ENCODE results near the gene BAZ2B.

BAZ2B gene

DNA sequence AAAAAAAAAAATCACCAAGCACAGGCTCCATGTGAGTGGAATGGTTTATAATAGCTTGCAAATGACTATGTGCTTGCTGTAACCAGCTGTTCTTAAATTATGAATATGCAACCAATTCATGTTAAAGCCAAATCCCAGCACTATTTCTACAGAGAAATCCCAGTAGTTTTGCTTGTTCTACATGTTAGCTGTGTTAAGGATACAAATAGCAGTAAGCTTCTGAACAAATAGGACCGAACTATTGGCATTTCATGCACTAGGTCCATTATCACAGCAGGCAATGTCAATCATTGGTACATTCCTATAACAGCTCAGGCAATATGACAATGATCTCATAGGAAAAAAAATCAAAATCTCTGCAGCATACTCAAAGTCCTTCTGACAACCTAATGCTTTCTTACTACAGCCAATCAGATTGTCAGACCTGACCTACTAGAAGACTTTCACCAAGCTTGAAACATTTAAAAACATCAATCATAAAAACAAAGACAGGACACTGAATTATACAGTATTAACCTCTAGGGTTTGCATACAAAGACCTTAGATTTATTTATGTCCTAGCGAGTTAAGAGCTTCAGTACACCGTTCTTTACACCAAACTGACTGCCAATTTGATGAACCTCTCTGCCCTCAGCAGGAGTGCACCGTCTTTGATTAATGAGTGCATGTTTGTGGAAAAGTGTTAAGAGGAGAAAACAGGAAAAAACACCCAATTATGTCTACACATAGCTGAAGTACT is 6.4 kb downstream of the BAZ2B start:
- Histone ChIP-seq H3K9me3 (ENCODE audit: control insufficient read depth, insufficient read depth, low read length) (no peaks in the 10 kb centered on the region), H3K4me1 (ENCODE audit: insufficient read depth, low read length) (peaks cover 20% of the 10 kb centered on the region; the same call in 1 of the 2 replicates), H3K36me3 (ENCODE audit: insufficient read depth, low read length) (no peaks in the 10 kb centered on the region), H3K9ac (ENCODE audit: low read depth, low read length) (no peak overlapping the region)

DNA sequence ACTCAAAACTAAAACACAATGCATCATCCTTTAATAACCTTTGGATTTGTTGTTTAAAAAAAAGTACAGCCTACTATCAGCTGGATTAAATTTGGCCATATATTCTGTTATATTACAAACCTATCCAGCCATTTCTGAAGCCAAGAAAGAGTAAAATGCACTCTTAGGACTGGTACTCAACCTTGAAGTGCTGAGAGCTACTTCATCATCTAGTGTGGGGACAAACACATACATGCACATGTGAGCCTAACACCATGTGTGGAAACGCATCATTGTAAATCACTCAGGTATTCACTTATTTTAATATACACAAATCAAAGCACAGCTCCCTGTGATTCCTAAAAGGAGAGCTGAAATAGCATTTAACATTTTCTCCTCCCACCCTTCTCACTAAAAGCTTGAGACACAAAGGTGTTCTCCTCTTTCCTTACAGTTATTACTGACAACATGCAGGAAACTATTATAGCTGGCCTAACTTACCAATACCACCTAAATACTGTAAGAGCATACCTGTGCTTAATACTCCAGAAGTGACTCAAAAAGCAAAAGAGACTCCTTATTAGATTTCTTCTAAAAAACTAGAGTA is 7.5 kb downstream of the BAZ2B start:
- Histone ChIP-seq H3K9ac (ENCODE audit: low read depth, low read length) (no peak overlapping the region), H3K4me1 (ENCODE audit: insufficient read depth, low read length) (peaks cover 20% of the 10 kb centered on the region; the same call in 1 of the 2 replicates), H3K36me3 (ENCODE audit: insufficient read depth, low read length) (no peaks in the 10 kb centered on the region), H3K9me3 (ENCODE audit: control insufficient read depth, insufficient read depth, low read length) (no peaks in the 10 kb centered on the region)

DNA sequence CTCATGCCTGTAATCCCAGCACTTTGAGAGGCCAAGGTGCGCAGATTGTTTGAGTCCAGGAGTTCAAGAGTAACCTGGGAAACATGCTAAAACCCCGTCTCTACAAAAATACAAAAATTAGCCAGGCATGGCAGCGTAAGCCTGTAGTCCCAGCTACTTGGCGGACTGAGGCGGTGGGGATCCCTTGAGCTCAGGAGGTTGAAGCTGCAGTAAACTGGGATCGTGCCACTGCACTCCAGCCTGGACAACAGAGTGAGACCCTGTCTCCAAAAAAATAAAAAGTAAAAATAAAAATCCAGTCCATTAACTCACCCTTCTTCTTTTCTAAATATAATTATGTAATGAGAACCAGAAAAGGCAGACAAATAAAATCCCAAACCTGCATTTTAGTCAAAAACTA is 8.2 kb downstream of the BAZ2B start:
- H3K9me3 ChIP-seq (ENCODE audit: control insufficient read depth, insufficient read depth, low read length): no peaks in the 10 kb centered on the region
- H3K36me3 ChIP-seq (ENCODE audit: insufficient read depth, low read length): no peaks in the 10 kb centered on the region
- H3K9ac ChIP-seq (ENCODE audit: low read depth, low read length): no peak overlapping the region
- H3K4me1 ChIP-seq (ENCODE audit: insufficient read depth, low read length): peaks cover 15% of the 10 kb centered on the region; the same call in 1 of the 2 replicates

DNA sequence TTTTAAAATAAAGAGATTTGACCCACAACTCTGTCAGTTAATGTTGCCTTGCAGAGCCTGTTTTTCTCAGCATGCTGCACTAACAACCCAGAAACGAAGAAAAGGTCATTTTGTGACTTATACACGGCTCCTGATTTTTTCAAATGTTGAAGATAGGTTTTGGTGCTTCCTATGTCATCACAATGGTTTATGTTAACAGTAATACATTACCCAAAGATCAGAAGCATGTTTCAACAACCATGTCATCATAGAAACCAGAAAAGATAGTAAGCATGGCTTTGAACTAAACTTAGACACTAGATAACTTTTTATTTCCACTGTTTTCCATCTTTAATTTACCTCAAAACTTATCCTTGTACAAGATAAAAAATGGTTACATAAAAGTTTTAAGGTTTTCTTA is 10.1 kb downstream of the BAZ2B start:
- H3K9ac ChIP-seq (ENCODE audit: low read depth, low read length): no peak overlapping the region; the same call in 1 of the 2 replicates
- no peaks in the 10 kb centered on the region for H3K9me3 ChIP-seq (ENCODE audit: control insufficient read depth, insufficient read depth, low read length)
- H3K36me3 ChIP-seq (ENCODE audit: insufficient read depth, low read length): no peaks in the 10 kb centered on the region
- H3K4me1 ChIP-seq (ENCODE audit: insufficient read depth, low read length): peaks cover 8% of the 10 kb centered on the region; the same call in 1 of the 2 replicates

DNA sequence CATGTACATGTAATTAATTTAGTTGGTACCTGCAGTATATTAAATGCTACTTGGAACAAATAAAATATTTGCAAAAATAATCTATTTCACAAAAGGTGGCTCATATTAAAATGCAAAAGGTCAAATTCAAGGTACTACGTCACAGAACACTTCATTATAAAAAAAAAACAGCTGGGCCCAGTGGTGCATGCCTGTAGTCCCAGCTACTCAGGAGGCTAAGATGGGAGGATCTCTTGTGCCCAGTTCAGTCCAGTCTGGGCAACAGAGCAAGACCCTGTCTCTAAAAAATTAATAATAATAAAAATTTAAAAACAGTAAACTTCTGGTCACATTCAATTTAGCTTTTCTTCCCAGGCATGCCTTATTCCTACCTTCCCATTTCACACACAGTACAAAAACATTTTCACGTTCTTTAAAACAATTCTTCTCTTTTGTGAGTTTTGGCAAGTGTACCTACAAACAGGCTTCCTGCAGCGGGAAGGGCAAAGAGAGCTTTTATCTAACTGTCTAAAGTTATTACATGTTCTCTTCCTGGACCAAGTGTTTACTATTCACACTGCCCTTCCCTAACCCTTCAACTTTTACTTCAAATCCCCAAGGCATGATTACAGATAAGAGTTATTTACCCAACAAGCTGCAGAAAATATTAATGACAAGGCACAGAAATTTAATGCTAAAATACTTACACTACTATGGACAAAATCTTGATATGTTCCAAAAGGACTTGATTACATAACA is 10.7 kb downstream of the BAZ2B start:
- Histone ChIP-seq H3K9ac (ENCODE audit: low read depth, low read length) (no peak overlapping the region), H3K9me3 (ENCODE audit: control insufficient read depth, insufficient read depth, low read length) (no peaks in the 10 kb centered on the region), H3K4me1 (ENCODE audit: insufficient read depth, low read length) (peaks cover 8% of the 10 kb centered on the region), H3K36me3 (ENCODE audit: insufficient read depth, low read length) (no peaks in the 10 kb centered on the region)

DNA sequence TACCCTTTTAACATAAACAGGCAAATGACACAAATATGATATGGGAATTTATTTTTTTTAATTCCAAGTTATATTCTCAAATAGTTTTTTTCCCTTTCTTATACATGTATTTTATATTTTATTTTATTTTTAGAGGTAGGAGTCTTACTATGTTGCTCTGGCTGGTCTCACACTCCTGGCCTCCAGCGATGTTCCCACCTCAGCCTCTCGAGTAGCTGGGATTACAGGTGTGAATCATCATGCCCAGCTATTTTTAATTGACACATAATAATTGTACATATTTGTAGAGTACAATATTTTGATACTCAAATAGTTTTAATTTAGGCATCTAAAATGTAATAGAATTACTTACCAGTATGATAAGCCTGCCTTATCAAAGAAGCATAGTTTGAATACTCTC is 12.2 kb downstream of the BAZ2B start:
- peaks cover 4% of the 10 kb centered on the region; the same call in 1 of the 2 replicates for H3K4me1 ChIP-seq (ENCODE audit: insufficient read depth, low read length)
- no peak overlapping the region for H3K9ac ChIP-seq (ENCODE audit: low read depth, low read length)
- H3K36me3 ChIP-seq (ENCODE audit: insufficient read depth, low read length): no peaks in the 10 kb centered on the region
- no peaks in the 10 kb centered on the region for H3K9me3 ChIP-seq (ENCODE audit: control insufficient read depth, insufficient read depth, low read length)

DNA sequence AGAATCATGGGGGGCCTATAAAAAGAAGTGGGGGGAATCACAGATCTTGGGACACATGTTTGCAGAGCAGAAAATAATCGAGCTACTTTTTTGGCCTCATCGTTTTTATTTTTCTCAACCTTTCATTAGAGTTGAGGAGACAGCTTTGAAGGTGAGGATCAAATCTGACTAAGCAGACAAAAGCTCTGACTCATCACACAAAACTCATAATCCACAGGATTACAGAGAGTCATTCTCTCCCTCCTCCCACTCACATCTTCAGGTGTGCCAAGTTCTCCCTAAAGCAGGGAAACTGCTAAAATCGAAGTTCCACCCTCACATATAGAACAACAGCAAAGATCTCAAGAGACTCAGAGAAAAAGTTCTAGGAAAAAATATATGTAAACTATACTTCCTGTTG is 15.6 kb downstream of the BAZ2B start:
- no peaks in the 10 kb centered on the region for H3K9me3 ChIP-seq (ENCODE audit: control insufficient read depth, insufficient read depth, low read length)
- no peaks in the 10 kb centered on the region for H3K36me3 ChIP-seq (ENCODE audit: insufficient read depth, low read length)
- H3K9ac ChIP-seq (ENCODE audit: low read depth, low read length): no peak overlapping the region
- H3K4me1 ChIP-seq (ENCODE audit: insufficient read depth, low read length): no peaks in the 10 kb centered on the region; the same call in 1 of the 2 replicates

DNA sequence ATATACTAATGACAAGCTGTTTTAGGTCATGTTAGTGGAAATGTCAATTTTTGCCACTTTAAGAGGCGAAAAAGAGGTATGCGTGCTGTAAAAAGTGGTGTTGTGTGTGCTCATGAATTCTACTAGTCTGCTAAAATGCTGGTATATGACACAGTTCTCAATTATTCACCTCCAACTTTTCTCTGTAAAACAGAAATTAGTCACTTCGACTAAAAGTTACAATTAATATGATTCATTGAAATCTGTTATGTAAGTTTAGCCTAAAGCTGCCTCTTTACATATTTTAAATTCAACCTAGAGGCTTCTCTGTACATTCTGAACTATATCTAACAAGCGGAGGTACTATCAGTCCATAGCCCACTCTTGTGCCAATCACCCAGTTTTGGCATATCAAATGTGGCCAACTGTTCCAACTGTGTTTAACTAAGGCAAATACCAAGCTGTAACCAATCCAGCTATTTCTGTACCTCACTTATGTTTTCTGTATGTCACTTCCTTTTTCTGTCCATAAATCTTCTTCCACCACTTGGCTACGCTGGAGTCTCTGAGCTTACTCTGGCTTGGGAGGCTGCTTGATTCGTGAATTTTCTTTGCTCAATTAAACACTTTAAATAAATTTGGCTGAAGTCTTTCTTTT is 20.8 kb downstream of the BAZ2B start:
- H3K9me3 ChIP-seq (ENCODE audit: control insufficient read depth, insufficient read depth, low read length): no peaks in the 10 kb centered on the region
- no peak overlapping the region for H3K9ac ChIP-seq (ENCODE audit: low read depth, low read length)
- H3K36me3 ChIP-seq (ENCODE audit: insufficient read depth, low read length): no peaks in the 10 kb centered on the region
- no peaks in the 10 kb centered on the region for H3K4me1 ChIP-seq (ENCODE audit: insufficient read depth, low read length)

DNA sequence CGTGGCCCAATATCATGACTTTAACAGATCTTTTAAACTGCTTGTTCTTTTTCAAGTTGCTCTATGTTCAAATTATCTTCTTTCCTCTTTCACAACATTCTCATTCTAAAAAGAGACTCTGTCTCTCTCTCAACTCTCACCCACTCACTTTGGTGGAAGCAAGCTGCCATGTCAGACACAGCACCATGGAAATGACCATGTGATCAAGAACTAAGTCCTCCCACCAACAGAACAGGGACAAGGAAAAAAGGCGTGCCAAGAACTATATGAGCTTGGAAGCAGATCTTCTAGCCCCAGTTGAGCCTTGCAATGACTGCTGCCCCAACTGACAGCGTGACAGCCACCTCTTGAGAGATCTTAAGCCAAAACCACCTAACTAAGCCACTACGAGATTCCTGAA is 23.9 kb downstream of the BAZ2B start:
- Histone ChIP-seq H3K9ac (ENCODE audit: low read depth, low read length) (no peak overlapping the region), H3K4me1 (ENCODE audit: insufficient read depth, low read length) (no peaks in the 10 kb centered on the region), H3K9me3 (ENCODE audit: control insufficient read depth, insufficient read depth, low read length) (no peaks in the 10 kb centered on the region), H3K36me3 (ENCODE audit: insufficient read depth, low read length) (no peaks in the 10 kb centered on the region)

DNA sequence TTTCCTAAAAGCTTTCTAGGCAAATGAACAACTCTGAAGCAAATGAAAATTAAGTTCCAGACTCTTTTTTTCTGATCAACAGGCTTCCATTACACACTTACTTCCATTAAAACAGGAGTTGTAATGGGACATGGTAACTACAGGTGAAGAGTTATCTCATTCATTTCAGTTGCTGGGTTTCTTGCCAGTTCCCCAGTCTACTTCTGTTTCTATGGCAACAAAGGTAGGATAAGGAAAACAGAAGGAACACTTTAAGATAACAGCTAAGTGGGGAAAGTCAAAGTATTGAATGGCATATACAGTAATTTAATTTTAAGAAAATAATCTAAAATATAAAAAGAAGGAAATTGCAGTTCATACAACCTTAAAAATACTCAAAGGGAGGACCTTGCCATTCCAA is 25.1 kb downstream of the BAZ2B start:
- Histone ChIP-seq H3K4me1 (ENCODE audit: insufficient read depth, low read length) (no peaks in the 10 kb centered on the region), H3K9ac (ENCODE audit: low read depth, low read length) (no peak overlapping the region), H3K9me3 (ENCODE audit: control insufficient read depth, insufficient read depth, low read length) (no peaks in the 10 kb centered on the region), H3K36me3 (ENCODE audit: insufficient read depth, low read length) (no peaks in the 10 kb centered on the region)

DNA sequence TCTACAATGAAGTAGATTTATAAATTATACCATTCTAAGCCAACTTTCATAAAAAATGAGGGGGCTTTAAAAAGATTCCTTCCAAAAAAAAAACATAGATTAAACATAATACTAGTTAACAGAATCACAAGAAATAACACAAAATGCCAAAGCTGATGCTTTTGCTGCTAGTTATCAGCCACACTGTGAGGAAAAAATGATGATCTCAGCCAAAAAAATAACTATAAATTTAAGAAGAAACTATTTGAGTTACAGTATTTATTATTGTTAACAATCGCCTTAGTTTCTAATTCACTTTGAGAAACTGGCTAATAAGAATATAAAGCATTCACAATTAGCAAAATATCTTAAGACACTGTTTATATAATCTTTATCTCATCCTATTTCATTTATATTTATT is 27.1 kb downstream of the BAZ2B start:
- no peaks in the 10 kb centered on the region for H3K9me3 ChIP-seq (ENCODE audit: control insufficient read depth, insufficient read depth, low read length)
- no peaks in the 10 kb centered on the region for H3K4me1 ChIP-seq (ENCODE audit: insufficient read depth, low read length)
- no peak overlapping the region for H3K9ac ChIP-seq (ENCODE audit: low read depth, low read length)
- H3K36me3 ChIP-seq (ENCODE audit: insufficient read depth, low read length): no peaks in the 10 kb centered on the region

DNA sequence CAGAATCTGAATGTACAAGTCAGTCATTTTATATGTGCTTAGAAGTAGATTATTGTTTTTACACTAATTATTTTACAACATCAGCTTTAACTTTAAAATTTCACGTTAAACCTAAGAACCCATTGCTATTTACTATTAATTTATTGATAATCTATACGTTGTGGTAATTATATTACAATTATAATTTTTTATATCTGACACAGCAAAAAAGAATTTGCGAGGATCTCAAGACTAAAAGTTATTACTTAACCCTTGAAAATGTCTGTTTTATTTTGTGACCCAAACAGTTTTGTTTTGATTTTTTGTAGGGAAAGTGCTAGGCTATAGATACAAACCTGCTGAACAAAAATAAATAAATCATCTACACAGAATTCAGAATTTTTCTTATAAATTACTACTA is 30.3 kb downstream of the BAZ2B start:
- H3K9ac ChIP-seq (ENCODE audit: low read depth, low read length): no peak overlapping the region
- no peaks in the 10 kb centered on the region for H3K9me3 ChIP-seq (ENCODE audit: control insufficient read depth, insufficient read depth, low read length)
- no peaks in the 10 kb centered on the region for H3K4me1 ChIP-seq (ENCODE audit: insufficient read depth, low read length)
- H3K36me3 ChIP-seq (ENCODE audit: insufficient read depth, low read length): no peaks in the 10 kb centered on the region

DNA sequence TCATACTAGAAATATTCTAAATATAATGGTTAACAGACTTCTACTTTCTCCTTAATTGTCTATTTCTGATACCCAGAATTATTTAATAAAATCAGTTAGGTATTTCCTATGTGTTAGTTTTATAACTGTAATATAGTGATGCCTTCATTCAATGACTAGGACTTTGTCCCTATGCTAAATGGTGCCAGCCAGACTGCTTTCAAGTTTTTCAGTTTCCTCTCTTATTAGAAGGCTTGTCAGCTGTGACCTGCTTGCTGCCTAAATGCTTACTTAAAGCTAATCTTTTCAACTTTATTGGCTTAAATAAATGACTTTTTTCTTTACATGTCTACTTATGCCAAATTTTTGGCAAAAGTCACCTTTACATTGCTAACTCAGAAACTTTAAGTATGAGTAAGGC is 30.7 kb downstream of the BAZ2B start:
- Histone ChIP-seq H3K9me3 (ENCODE audit: control insufficient read depth, insufficient read depth, low read length) (no peaks in the 10 kb centered on the region), H3K9ac (ENCODE audit: low read depth, low read length) (no peak overlapping the region), H3K36me3 (ENCODE audit: insufficient read depth, low read length) (no peaks in the 10 kb centered on the region), H3K4me1 (ENCODE audit: insufficient read depth, low read length) (no peaks in the 10 kb centered on the region)

DNA sequence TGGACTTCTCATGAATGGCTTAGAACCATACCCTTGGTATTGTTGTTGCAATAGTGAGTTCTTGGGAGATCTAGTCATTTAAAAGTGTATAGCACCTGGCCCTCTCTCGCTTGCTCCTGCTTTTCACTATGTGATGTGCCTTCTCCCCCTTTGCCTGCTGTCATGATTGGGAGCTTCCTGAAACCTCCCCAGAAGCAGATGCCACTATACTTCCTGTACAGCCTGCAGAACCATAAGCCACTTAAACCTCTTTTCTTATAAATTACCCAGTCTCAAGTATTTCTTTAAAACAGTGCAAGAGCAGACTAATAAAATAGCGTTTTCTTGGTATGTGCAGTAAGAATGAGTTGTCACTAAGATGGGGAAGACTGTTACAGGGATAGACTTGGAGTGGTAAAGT is 31.6 kb downstream of the BAZ2B start:
- Histone ChIP-seq H3K9ac (ENCODE audit: low read depth, low read length) (no peak overlapping the region), H3K4me1 (ENCODE audit: insufficient read depth, low read length) (no peaks in the 10 kb centered on the region), H3K36me3 (ENCODE audit: insufficient read depth, low read length) (no peaks in the 10 kb centered on the region), H3K9me3 (ENCODE audit: control insufficient read depth, insufficient read depth, low read length) (no peaks in the 10 kb centered on the region)

Measured in ES-I3 (cell line).